HPDE6-E6E7 (cell line): Measurements from ENCODE around the gene ENTREP3.
"Not testable (repeated sequence)": the region's sequence is repeated elsewhere in the genome, so short reads cannot be mapped to it uniquely, and the experiment has no call there.

ENCODE experiments used
- DNase-seq: peaks from one replicate; pipeline ENCODE4 v3.0.0; 2011; ENCODE audit warnings: missing footprints; ENCODE audit errors: extremely low spot score

The ENTREP3 gene

GRCh38 chr1:155255243-155256007, at the start of gene ENTREP3:
Gene ENTREP3 (minus strand): TSS chr1:155255483. CDS start chr1:155254877, 606 bp downstream.
- DNase-seq = no peak

- DNase-seq = no peak
Observed at GRCh38 chr1:155304558-155305063, 49.3 kb upstream of the ENTREP3 start.

GRCh38 chr1:155301342-155301841, 46.1 kb upstream of the ENTREP3 start, which contains the start of gene PKLR:
Gene PKLR (minus strand): TSS chr1:155301438. CDS start chr1:155301395, 43 bp downstream.
- no peak for DNase-seq

- DNase-seq = no peak
Observed at GRCh38 chr1:155300553-155301329, 45.5 kb upstream of the ENTREP3 start.

- DNase-seq = no peak
Observed at GRCh38 chr1:155300024-155300423, 44.7 kb upstream of the ENTREP3 start.

- DNase-seq = no peak
Observed at GRCh38 chr1:155297384-155297783, 42.1 kb upstream of the ENTREP3 start.

- DNase-seq = no peak
Observed at GRCh38 chr1:155296661-155297060, 41.4 kb upstream of the ENTREP3 start.

GRCh38 chr1:155295942-155296267, 40.6 kb upstream of the ENTREP3 start:
- no peak for DNase-seq

GRCh38 chr1:155295183-155295941, 40.1 kb upstream of the ENTREP3 start:
- DNase-seq = no peak

- DNase-seq = no peak
Observed at GRCh38 chr1:155294520-155295182, 39.4 kb upstream of the ENTREP3 start.

- DNase-seq = no peak
Observed at GRCh38 chr1:155293086-155293749, 37.9 kb upstream of the ENTREP3 start.

- not testable (repeated sequence) for DNase-seq
Observed at GRCh38 chr1:155291006-155291405, 35.7 kb upstream of the ENTREP3 start.

- no peak for DNase-seq
Observed at GRCh38 chr1:155287987-155288543, 32.8 kb upstream of the ENTREP3 start.

- DNase-seq = no peak
Observed at GRCh38 chr1:155286544-155286943, 31.3 kb upstream of the ENTREP3 start.

GRCh38 chr1:155285631-155286044, 30.4 kb upstream of the ENTREP3 start:
- no peak for DNase-seq

- DNase-seq = no peak
Observed at GRCh38 chr1:155285063-155285462, 29.8 kb upstream of the ENTREP3 start.

- no peak for DNase-seq
Observed at GRCh38 chr1:155284476-155284875, 29.2 kb upstream of the ENTREP3 start.

GRCh38 chr1:155282488-155283091, 27.3 kb upstream of the ENTREP3 start:
- DNase-seq = no peak

- no peak for DNase-seq
Observed at GRCh38 chr1:155279268-155279667, 24.0 kb upstream of the ENTREP3 start.

GRCh38 chr1:155278689-155279160, 23.4 kb upstream of the ENTREP3 start:
- DNase-seq = peak; percentile 32
